Measurements from ENCODE around the gene CDIP1.
"Not testable (repeated sequence)": the region's sequence is repeated elsewhere in the genome, so short reads cannot be mapped to it uniquely, and the experiment has no call there.

Gene CDIP1
- 23.8 reads per million, percentile 51 among the genes with 10 or more reads in this experiment for total RNA-seq

DNA sequence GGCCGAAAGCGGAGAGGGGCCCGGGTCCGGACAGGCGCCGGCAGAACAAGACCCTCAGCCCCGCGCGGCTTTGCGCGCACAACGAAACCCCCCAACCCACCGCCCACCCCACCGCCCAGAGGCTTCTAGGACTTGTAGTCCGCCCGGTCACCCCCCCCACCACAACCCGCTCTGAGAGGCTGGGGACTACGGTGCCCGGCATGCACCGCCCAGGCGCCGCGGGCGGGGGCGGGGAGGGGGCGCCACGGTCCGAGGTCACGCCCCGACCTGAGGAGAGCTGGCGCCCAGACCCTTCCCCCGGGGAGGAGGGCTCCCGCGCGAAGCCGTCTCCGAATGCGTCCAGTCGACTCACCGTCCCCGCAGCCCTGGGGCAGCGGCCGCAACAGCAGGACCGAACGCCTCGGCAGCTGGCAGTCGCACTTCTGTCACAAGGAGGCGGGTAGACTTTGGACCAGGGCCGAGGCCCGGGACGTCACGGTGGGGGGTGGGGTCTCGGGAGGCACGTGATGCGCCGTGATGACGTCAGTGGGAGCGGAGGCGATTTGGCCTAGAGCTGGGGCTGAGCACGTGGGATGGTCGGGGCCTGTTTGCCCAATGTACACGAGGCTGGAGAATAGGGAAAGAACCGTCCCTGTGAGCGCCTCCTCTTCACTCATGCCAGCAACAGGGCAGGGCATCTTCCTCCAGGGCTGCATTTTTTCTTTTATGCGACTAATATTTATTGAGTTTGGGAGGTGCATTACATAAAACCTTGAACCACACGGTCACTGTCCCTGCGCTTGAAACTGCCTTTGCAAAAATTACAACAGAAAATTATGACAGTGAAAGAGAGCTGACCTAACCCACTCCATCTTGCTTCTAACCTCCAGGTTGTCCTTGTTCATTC is at the start of gene CDIP1:
Gene CDIP1 (minus strand): TSS at position 424 of the 886 bp plus-strand sequence. CDS start 24,643 bp downstream, outside the sequence.
- DNase-seq: peak; percentile 88

DNA sequence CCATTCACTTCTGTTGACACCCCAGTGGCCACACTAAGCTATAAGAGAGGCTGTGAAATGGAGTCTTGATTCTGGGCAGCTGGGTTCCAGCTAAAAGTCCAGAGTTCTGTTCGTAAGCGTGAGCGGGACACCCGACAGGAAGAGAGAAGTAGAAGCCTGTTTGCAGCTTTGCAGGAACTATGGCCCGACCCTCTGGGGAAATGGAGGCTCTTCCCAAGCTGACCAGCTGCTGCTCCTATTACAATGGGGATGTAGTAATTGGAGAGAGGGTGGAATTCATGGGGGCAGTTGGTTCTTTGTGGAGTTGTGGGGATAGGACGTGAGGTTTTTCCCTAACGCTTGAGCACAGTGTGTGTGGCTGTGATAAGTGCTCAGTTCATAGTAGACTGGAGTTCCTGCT is 47.7 kb upstream of the CDIP1 start:
- no peak for DNase-seq

DNA sequence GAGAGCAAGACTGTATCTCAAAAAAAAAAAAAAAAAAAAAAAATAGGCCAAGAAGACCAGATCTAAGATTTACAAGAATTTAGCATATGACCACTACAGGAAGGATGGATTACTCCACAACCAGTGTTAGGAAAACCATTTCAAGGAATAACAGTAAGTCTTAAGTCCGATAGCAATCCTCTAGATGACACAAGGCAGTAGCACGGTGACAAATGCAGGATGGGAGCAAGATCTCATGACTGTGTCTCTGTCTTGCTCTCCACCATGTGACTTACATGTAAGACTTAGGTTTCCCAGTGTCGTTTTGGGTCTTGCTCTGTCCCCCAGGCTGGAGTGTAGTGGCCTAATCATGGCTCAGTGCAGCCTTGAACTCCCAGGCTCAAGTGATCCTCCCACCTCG is 45.3 kb upstream of the CDIP1 start:
- no peak for DNase-seq

DNA sequence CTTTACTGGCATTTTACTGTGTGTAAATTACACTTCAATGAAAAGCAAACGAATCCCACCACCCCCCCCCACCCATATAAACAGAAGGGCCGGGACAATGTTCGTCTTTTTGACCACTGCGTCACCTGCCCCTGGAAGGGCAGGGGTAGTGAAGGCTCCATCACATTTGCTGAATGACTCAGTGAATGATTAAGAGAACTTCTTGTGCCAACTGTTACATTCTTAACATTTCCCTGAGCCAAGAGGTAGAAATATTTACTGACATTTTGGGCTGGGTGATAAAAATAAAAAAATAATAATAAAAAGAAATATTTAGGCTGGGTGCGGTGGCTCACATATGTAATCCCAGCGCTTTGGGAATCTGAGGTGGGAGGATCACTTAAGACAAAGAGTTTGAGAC is 41.7 kb upstream of the CDIP1 start:
- DNase-seq: no peak

DNA sequence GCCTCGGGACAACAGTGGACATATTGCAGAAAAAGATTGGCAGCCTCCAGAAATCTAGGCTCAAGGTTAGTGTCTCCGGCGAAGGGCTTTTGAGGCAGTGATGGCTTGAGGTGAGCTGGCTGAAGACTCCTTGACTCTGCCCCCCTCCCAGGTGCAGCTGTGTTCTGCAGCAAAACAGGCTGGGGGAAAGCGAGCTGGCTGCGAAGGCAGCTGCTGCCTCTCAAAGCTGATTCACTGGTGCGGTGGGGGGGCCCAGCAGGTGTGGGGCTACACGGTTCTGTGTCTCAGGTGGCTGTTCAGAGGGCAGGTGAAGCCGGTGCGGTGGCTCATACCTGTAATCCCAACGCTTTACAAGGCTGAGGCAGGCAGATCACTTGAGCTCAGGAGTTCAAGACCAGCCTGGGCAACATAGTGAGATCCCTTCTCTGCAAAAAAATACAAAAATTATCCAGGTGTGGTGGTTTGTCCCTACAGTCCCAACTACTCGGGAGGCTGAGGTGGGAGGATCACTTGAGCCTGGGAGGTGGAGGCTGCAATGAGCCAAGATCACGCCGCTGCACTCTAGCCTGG is 40.5 kb upstream of the CDIP1 start:
- no peak for DNase-seq

DNA sequence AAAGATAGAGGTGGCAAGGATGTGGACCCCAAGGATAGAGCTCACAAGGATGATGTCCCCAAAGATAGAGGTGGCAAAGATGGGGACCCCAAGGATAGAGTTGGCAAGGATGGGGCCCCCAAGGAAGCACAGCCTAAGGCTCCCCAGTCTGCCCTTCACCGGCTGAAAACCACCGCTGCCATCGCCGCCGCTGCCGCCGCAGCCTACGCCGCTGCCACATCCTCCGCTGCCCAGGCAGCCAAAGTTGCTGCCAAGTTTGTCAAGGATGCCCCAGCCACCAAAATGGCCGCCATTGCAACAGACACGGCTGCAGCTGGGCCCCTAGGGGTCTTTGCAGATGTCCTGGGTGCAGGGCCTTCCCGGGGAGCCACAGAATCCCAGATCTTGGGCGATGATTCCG is 37.4 kb upstream of the CDIP1 start:
- no peak for DNase-seq

DNA sequence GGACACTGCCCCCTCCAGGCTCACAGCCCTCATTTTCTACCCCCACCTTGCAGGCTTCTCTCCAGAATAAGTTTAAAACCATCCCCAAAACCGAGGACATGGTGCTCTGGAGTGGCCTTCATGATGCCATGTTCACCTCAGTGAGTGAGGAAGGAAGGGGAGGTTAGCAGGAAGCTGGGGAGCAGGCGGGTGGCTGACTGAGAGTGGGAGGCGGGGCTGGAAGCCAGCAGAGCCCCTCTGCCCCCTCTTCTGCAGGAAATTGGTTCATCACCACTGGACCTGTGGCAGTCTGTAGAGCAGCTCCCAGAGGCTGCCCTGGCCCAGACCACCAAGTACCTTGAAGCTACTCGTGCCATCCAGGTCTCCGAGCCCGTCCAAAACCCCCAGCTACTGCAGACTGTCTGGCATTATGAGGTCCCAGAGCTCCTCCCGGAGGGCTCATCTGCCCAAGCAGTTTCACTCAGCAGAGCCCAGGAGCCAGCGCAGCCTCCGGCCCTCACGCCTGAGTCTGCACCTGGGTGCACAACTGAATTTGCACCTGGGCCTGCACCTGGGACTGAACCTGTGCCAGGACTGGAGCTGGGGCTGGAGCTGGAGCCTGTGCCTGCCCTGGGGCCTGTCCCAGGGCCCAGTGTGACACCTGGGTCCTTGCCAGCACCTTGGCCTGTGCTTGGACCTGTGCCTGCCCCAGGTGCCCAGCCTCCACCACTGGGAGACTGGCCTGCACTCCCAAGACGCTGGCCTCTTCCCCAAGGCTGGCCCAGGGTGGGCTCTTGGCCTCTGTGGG is 36.5 kb upstream of the CDIP1 start:
- no peak for DNase-seq

DNA sequence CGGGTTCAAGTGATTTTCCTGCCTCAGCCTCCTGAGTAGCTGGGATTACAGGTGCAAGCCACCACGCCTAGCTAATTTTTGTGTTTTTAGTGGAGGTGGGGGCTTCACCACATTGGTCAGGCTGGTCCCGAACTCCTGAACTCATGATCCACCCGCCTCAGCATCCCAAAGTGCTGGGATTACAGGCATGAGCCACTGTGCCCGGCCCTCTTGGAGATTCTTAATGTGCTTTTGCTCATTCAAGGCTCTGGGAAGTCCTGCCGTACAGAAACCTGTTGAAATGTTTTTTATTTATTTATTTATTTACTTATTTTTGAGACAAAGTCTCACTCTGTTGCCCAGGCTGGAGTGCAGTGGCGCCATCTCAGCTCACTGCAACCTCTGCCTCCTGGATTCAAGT is 35.4 kb upstream of the CDIP1 start:
- DNase-seq: not testable (repeated sequence)

DNA sequence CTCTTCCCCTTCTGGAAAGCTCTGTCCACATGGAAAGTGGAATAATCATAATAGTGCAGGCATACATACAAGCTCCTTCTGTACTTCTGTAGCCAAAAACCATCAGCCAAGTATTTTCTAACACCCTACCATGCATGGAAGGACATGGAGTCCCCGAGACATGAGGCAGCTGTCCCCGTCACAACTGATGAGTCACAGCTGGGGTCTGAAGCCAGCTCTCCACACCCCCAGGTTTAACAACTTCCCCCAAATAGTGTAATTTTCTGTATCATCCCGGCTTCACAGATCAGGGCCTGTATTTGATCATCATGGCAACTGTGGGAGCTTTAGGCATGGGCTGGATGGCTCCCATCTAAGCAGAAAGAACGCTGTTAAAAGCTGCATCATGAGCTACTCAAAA is 34.1 kb upstream of the CDIP1 start:
- no peak for DNase-seq

DNA sequence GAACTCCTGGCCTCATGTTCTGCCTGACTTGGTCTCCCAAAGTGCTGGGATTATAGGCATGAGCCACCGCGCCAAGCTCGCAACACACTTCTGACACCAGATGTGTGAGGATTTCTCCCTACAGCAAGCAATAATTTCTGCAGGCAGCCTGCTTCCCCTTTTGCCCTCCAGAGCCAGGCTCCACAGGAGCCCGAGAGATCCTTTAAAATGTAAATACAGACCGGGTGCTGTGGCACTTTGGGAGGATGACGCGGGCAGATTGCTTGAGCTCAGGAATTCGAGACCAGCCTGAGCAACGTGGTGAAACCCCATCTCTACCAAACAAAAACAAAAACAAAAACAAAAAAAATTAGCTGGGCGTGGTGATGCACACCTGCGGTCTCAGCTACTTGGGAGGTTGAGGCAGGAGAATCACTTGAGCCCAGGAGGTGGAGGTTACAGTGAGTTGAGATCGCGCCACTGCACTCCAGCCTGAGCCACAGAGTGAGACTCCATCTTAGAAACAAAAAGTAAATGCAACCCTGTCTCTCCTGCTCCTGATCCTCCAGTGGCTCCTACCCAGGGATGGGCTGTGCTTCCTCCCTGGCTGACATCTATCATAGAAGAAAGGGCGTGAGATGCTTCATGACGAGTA is 32.2 kb upstream of the CDIP1 start:
- no peak for DNase-seq

DNA sequence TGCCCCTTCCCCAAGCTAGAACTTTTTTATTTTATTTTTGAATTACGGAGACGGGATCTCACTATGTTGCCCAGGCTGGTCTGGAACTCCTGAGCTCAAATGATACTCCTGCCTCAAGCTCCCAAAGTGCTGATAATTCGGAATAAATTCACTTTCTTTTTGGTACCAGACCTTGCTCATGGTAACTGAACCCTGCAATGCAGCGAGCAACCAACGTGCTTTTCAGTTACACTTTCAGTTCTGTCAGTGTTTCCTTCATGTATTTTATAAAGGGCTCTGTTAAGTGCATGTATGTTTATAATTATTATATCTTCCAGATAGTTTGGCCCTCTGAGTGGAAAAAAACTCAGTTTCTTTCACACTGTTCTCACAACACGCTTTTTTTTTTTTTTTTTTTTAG is 31.5 kb upstream of the CDIP1 start:
- DNase-seq: no peak

DNA sequence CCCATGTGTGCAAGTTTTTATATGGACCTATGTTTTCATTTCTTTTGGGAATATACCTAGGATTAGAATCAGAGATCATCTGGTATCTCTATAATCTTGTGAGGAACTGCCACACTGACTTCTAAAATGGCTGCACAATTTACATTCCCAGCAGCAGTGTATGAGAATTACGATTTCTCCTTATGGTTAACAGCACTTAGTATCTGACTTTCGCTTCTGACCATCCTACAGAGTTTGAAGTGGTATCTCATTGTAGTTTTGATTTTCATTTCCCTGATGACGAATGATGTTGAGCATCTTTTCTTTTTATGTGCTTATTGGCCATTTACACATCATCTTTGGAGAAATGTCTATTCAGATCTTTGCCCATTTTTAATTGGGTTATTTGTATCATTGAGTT is 27.6 kb upstream of the CDIP1 start:
- DNase-seq: no peak

DNA sequence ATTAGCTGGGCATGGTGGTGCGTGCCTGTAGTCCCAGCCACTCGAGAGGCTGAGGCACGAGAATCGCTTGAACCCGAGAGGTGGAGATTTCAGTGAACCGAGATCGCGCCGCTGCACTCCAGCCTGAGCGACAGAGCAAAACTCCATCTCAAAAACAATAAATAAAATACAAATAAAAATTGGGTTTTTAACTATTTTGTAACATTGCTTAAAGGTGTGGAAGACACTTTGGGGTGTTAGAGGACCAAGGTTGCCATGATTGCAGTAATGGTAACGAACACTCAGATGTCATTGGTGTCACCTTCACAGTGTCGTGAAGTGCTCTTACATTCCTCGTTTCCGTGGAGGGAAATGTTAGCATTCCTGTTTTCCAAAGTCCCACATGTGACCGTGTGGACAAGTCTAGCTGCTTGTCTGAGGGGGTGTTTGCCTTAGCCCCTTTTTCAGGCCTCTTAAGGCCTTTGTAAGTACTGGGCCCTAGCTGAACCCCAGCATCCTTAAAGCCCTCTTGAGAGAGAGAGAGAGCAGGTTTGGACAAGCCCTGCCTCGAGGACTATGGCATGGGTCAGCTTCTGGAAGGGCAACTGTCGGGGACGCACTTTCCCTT is 26.2 kb upstream of the CDIP1 start:
- DNase-seq: no peak

DNA sequence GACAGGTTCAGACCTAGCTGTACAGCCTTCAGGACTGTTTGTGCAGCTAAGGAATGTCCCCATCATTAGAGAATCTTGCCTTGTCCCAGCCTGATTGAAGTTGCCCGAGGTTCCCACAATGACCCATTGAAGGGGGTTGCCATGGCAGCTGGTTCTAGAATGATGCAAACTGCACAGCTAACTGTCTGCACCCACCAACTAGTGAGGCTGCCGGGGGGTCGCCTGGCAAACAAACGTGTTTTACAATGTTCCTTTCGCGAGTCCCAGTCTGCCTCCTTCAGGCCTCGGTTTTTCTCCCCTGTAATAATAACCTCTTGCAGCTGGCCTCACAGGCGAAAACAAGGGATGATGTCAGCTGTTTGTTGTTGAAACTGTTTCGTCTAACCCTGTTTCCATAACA is 23.0 kb upstream of the CDIP1 start:
- DNase-seq: no peak

DNA sequence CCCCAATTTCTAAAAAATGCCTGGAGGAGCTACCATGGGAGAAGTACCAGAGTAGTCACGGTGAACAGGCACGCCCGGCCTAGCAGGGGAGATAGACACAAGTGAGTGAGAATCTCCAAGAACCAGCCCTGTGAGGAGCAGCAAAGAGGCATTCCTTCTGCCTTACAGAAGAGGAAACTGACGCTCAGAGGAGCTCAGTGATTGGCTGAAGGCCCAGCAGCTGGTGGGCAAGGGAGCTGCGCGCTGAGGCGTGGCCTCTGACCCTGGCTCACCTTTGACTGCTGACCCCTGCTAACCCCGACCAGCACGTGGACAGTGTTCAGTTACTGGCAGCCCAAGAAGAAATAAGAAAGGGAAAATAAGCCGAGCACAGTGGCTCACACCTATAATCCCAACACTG is 19.4 kb upstream of the CDIP1 start:
- no peak for DNase-seq

DNA sequence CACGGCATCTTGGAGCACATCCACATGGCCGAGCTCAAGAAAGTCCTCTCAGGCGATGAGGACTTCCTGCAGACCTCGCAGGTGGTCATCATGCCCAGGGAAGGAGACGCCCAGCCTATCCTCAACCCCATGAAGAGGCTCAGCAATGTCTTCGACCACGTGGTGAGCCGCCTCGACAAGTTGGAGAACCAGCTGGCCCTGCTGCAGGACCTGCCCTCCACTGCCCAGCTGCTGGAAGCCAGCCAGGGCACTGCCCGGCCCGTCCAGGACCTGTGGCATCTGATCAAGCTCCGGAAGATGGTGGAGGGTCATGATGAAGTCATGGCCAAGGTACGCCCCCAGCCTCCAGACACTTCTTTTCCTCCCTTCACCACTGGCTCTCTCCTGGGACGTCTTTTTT is 18.0 kb upstream of the CDIP1 start:
- no peak for DNase-seq

DNA sequence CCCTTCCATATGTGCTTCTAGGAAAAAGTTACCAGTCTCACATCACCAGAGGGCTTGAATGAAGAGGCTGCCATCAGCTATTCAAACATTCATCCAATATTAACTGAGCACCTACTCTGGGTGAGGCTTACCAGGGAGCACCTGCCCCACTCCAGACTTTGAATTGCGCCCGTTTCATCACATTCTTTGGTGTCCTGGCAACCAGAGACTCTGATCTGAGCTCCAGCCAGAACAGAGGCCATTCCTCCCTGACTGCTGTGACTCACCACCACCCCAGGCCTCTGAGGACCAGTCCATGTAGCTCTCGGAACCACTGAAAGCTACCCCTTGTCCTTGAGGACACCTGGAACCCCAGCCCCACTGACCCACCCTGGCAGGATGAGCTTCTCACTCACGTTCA is 17.5 kb upstream of the CDIP1 start, which contains the start of gene C16orf96:
Gene C16orf96 (plus strand): TSS at position 229 of the 400 bp plus-strand sequence. CDS start 150 bp downstream, at position 379.
- DNase-seq: no peak

DNA sequence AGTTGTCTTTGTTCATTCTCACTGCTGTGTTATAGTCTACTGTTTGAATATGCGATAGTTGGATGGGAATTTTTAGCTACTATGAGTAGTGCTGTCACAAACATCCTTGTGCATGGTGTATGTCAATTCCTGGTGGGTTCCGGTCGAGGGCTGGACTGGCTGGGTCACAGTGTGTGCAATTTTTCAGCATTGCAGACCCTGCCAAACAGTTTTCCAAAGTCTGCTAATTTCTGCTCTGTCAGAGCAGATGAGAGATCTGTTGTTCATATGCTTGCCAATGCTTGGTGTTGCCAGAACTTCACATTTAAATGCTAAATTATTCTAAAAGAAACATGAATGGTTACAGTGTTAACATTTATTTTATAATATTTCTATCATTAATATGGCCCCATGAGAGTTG is 14.0 kb upstream of the CDIP1 start:
- no peak for DNase-seq

DNA sequence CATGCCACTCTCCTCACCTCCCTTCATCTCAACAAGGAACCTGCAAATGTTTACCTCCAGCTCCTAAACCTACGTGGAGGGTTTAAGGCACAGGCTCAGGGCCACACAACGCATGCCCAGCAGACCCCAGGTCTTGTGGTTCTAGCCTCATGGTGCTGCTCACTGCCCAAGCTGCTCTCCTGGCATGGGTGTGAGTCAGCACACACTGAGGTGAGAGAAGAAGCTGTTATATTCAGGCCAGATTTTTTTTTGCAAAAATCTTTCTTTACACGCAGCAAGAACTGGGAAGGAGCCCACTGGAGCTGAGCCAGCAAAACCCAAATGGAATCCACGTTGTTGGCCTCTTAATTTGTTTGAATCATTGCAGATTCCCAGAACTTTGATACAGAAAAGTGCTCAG is 12.0 kb upstream of the CDIP1 start:
- DNase-seq: no peak

DNA sequence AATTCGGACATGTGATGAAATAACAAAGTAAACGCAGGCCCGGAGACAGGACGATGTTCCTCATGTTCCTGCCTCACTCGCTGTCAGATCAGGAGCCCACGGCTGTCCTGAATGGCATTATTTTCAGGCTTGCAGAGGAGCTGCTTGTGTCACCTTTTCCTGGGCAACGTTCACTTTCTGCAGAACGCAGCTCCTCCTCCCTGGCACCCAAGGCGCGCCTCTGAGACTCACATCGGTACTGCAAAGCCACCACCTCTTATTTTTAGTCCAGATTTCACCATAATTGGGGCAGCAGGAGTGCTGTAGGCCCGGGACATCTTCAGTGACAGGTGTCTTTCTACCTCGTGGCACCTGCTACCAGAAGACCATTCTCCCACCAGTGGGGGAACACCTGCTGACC is 9.6 kb upstream of the CDIP1 start:
- no peak for DNase-seq

DNA sequence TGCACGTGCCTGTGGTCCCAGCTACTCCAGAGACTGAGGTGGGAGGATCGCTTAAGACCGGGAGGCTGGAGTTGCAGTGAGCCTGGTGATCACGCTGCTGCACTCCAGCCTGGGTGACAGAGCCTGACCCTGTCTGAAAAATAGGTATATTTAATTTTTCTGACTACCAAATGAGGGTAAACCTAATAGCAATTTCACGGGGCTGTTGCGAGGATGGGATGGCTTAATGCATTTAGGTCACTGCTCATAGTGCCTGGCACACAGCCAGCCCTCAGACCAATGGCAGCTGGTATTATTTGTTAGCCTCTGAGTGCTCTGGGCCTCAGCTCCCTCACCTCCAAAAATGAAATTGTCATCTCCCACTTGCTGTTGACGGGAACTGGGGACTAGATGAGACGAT is 5.9 kb upstream of the CDIP1 start:
- no peak for DNase-seq

DNA sequence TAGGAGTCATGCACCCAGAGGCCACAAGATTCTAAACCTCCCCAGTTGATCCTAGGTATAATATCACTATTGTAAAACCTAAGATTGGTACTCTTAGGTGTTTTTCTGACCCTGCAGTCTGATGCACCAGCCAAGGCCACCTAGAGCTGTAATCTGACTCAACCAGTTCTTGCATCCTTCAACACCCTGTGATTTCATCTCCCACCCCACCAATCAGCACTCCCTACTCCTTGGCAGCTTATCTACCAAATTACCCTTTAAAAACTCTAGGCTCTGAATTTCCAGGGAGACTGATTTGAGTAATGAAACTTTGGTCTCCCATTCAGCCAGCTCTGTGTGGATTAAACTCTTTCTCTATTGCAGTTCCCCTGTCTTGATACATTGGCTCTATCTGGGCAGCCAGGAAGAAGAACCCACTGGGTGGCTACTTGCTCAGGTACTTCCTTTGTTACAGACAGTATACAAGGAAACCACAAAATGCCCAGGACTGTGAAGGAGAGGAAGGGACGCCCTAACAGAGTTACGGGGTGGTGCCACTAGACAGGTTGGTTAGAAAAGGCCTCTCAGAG is 1.2 kb upstream of the CDIP1 start:
- DNase-seq: no peak
